ENCODE results near the gene TOR1AIP1.
A peak's percentile ranks its signal among the peaks of the same experiment; 100 is the strongest.

Gene TOR1AIP1

DNA sequence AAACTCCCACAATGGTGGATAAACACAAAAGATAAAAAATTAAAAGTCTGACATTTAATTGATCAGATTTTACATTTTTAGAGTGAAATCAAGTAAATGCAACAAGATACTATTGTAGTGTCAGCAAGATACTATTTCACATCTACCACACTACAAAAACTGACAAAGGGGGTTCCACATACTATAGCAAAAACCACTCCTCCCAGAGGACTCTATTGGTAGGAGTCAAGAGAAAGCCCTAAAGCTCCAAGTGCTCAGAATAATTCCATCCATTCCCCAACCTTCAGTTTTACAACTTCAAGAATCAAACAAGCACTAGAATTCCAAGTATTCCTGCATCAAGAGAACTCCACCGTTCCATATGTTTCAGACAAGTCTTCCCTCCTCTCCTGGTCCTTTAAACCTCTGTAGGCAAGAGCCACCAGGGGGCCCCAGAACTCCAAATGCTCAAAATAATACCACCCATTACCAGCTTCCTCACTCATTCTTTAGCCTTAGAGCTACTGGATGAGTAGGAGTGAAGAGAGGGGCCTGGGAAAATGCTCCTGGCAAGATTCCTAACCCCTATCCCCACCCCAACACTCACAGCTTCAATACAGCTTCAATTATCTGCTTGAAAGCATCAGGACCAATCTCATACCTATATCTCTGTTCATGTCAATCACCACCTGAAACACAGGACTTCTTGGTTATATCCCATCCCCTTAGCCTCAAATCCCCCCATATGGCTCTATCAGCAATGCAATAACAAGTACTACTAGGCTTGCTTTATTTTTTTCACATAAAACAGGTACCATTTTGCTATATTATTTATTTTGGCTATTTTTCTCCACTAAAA is 14.4 kb upstream of the TOR1AIP1 start:
- H3K4me3 ChIP-seq (ENCODE audit: low read length) = no peak overlapping the region
- no peaks in the 10 kb centered on the region for H3K9me3 ChIP-seq (ENCODE audit: control insufficient read depth, low read depth, low read length)
- H3K27ac ChIP-seq (ENCODE audit: low read length) = no peak overlapping the region
- H3K9ac ChIP-seq (ENCODE audit: low read length) = no peak overlapping the region
- no peaks in the 10 kb centered on the region for H3K4me1 ChIP-seq (ENCODE audit: control insufficient read depth, low read depth, low read length)
- H3K36me3 ChIP-seq (ENCODE audit: control insufficient read depth, low read depth, low read length) = peaks cover 47% of the 10 kb centered on the region
- no peaks in the 10 kb centered on the region for H3K27me3 ChIP-seq (ENCODE audit: control insufficient read depth, insufficient read depth, low read length)

DNA sequence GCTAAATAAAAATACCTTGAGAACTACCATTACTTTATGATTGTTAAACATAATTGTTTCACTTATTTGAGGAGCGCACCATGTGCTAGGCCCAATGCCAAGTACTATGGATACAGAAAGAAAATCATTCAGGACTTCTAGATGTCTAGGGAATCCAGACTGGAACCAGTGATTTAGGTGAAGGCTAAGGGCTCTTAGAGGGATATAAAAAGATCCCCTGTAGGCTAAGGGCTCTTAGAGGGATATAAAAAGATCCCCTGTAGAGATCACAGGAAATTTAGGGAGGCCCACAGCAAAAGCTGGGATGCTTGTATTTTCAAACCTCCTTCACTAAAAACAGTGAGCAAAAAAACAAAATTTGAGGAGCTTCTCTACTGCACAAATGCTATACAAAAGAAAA is 11.2 kb upstream of the TOR1AIP1 start:
- Histone ChIP-seq H3K27ac (ENCODE audit: low read length) (no peak overlapping the region), H3K9me3 (ENCODE audit: control insufficient read depth, low read depth, low read length) (no peaks in the 10 kb centered on the region), H3K4me3 (ENCODE audit: low read length) (no peak overlapping the region), H3K36me3 (ENCODE audit: control insufficient read depth, low read depth, low read length) (peaks cover 55% of the 10 kb centered on the region), H3K4me1 (ENCODE audit: control insufficient read depth, low read depth, low read length) (no peaks in the 10 kb centered on the region), H3K27me3 (ENCODE audit: control insufficient read depth, insufficient read depth, low read length) (no peaks in the 10 kb centered on the region), H3K9ac (ENCODE audit: low read length) (no peak overlapping the region)

GRCh38 chr1:179871940-179872339 is 10.1 kb upstream of the TOR1AIP1 start:
- no peak overlapping the region for H3K27ac ChIP-seq (ENCODE audit: low read length)
- H3K4me1 ChIP-seq (ENCODE audit: control insufficient read depth, low read depth, low read length) = peaks cover 7% of the 10 kb centered on the region
- H3K36me3 ChIP-seq (ENCODE audit: control insufficient read depth, low read depth, low read length) = peaks cover 50% of the 10 kb centered on the region
- no peak overlapping the region for H3K4me3 ChIP-seq (ENCODE audit: low read length)
- H3K9me3 ChIP-seq (ENCODE audit: control insufficient read depth, low read depth, low read length) = no peaks in the 10 kb centered on the region
- no peak overlapping the region for H3K9ac ChIP-seq (ENCODE audit: low read length)
- no peaks in the 10 kb centered on the region for H3K27me3 ChIP-seq (ENCODE audit: control insufficient read depth, insufficient read depth, low read length)

DNA sequence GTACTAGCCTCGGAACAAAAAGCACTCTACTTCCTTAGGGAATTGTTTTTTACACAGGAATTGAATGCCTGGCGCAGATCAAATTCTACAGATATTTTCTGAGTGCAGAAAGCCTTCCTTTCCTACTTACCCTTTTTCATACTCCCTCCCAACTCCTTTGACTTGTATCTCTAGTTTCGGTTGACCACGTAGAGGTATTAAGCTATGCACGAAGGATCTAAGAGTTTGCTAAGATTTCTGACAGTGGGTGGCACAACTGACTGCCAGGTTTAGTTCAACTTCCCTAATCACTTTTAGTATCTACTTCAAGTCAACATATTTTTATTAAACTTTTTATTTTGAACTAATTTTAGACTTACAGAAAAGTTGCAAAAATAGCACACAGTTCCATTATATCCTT is 9.5 kb upstream of the TOR1AIP1 start:
- no peaks in the 10 kb centered on the region for H3K9me3 ChIP-seq (ENCODE audit: control insufficient read depth, low read depth, low read length)
- peaks cover 7% of the 10 kb centered on the region for H3K4me1 ChIP-seq (ENCODE audit: control insufficient read depth, low read depth, low read length)
- no peak overlapping the region for H3K9ac ChIP-seq (ENCODE audit: low read length)
- no peak overlapping the region for H3K27ac ChIP-seq (ENCODE audit: low read length)
- no peak overlapping the region for H3K4me3 ChIP-seq (ENCODE audit: low read length)
- no peaks in the 10 kb centered on the region for H3K27me3 ChIP-seq (ENCODE audit: control insufficient read depth, insufficient read depth, low read length)
- H3K36me3 ChIP-seq (ENCODE audit: control insufficient read depth, low read depth, low read length) = peaks cover 48% of the 10 kb centered on the region

- Histone ChIP-seq H3K27ac (ENCODE audit: low read length) (no peak overlapping the region), H3K27me3 (ENCODE audit: control insufficient read depth, insufficient read depth, low read length) (no peaks in the 10 kb centered on the region), H3K36me3 (ENCODE audit: control insufficient read depth, low read depth, low read length) (peaks cover 46% of the 10 kb centered on the region), H3K9ac (ENCODE audit: low read length) (no peak overlapping the region), H3K4me1 (ENCODE audit: control insufficient read depth, low read depth, low read length) (peaks cover 7% of the 10 kb centered on the region), H3K4me3 (ENCODE audit: low read length) (no peak overlapping the region), H3K9me3 (ENCODE audit: control insufficient read depth, low read depth, low read length) (no peaks in the 10 kb centered on the region)
Measured at GRCh38 chr1:179873438-179873851, 8.6 kb upstream of the TOR1AIP1 start.

DNA sequence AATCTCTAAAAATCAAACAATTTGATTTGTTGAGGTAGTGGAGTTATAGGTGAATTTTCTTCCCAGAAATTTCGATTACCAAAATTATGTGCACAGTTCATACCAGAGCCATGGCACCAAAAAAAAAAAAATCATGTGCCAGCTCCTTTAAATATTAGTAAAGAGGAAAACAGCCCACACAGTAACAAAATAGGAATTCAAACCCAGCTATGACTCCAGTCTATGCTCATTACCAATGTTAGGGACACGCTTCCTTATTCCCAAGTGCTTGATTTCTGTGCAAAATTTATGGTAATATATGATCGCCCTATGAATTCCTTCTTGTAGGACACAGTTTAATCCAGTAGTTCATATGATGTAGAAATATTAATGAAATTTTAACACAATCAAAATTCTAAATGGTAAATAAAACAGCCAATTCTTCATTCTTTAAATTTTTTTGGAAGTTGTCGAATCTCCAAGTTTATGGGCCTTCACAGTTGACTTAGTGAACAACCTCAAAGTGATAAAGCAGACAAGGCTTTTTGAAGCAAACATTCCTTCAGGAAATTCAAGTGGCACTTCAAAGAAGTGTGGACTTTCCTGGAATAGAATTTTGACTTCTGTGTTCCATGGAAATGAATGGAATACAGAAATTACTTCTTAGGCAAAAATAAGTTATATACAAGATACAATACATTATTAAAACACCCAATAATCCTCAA is 6.3 kb upstream of the TOR1AIP1 start:
- Histone ChIP-seq H3K4me1 (ENCODE audit: control insufficient read depth, low read depth, low read length) (peaks cover 7% of the 10 kb centered on the region), H3K9me3 (ENCODE audit: control insufficient read depth, low read depth, low read length) (no peaks in the 10 kb centered on the region), H3K9ac (ENCODE audit: low read length) (no peak overlapping the region), H3K36me3 (ENCODE audit: control insufficient read depth, low read depth, low read length) (peaks cover 37% of the 10 kb centered on the region), H3K27ac (ENCODE audit: low read length) (no peak overlapping the region), H3K27me3 (ENCODE audit: control insufficient read depth, insufficient read depth, low read length) (no peaks in the 10 kb centered on the region), H3K4me3 (ENCODE audit: low read length) (no peak overlapping the region)

- no peak overlapping the region for H3K27ac ChIP-seq (ENCODE audit: low read length)
- H3K9ac ChIP-seq (ENCODE audit: low read length) = no peak overlapping the region
- H3K9me3 ChIP-seq (ENCODE audit: control insufficient read depth, low read depth, low read length) = no peaks in the 10 kb centered on the region
- peak overlapping the region; percentile 95 for H3K4me3 ChIP-seq (ENCODE audit: low read length)
- peaks cover 9% of the 10 kb centered on the region for H3K4me1 ChIP-seq (ENCODE audit: control insufficient read depth, low read depth, low read length)
- no peaks in the 10 kb centered on the region for H3K27me3 ChIP-seq (ENCODE audit: control insufficient read depth, insufficient read depth, low read length)
- peaks cover 36% of the 10 kb centered on the region for H3K36me3 ChIP-seq (ENCODE audit: control insufficient read depth, low read depth, low read length)
Measured at GRCh38 chr1:179876300-179876715, 5.8 kb upstream of the TOR1AIP1 start.

DNA sequence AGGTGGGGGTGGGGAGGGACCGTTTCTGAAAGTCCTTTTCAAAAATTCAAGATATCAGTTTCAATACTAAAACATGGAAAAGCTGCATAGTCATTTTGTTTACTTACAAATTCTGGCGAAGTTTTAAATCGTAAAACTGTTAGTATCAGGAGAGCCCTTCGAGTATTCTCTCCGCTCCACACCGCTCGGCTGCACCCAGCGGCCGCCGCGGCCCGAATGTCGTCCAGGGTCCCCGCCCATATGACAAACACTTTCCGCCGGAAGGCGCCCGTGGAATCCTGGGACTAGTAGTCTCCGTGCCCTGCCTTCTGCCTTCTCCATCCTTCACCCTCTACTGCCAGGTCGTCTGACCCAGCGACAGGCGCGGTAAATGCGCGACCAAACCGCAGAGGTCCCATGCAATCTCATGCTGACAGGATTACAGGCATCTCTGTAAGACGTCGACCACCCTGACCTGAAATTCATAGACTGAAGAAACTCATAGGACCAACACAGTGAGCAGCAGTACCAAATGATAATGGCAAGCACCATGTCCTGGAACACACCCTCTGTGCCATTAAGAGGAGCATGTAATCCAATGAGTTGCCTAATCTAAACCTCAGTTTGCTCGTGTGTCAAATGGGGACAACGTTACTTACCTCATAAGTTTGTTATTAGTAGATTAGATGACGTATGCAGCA is 4.4 kb upstream of the TOR1AIP1 start, which contains the start of gene TOR1AIP2:
TSS of gene TOR1AIP2 (minus strand) at position 218 of the 680 bp plus-strand sequence. CDS start 25,138 bp downstream, outside the sequence.
- peak within 1 kb of the TSS; percentile 27 for H3K27ac ChIP-seq (ENCODE audit: low read length)
- no peaks in the 10 kb centered on the region for H3K27me3 ChIP-seq (ENCODE audit: control insufficient read depth, insufficient read depth, low read length)
- H3K4me1 ChIP-seq (ENCODE audit: control insufficient read depth, low read depth, low read length) = peaks cover 13% of the 10 kb centered on the region

DNA sequence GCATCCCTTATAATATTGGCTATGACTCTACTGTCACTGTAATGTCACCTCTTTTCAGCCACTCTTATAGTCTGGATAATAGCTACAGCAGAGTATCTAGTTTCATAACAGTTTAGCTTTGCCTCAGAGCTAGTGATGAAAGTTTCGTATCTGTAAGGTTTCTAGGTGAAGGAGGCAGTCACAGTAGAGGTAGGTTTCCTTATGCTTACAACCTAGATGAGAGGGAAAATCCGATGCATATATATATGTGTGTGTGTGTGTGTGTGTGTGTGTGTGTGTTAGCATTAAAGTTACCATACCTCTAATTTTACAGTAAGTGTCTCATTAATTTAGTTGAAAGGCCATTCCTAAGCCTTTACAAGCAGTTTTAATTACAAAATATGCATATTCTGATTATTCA is 2.3 kb upstream of the TOR1AIP1 start:
- Histone ChIP-seq H3K27me3 (ENCODE audit: control insufficient read depth, insufficient read depth, low read length) (no peaks in the 10 kb centered on the region), H3K4me1 (ENCODE audit: control insufficient read depth, low read depth, low read length) (peaks cover 20% of the 10 kb centered on the region), H3K9me3 (ENCODE audit: control insufficient read depth, low read depth, low read length) (no peaks in the 10 kb centered on the region), H3K27ac (ENCODE audit: low read length) (no peak overlapping the region), H3K36me3 (ENCODE audit: control insufficient read depth, low read depth, low read length) (peaks cover 11% of the 10 kb centered on the region), H3K4me3 (ENCODE audit: low read length) (no peak overlapping the region), H3K9ac (ENCODE audit: low read length) (no peak overlapping the region)

More for the DNA sequence above, 4.4 kb upstream of the TOR1AIP1 start, which contains the start of gene TOR1AIP2:
- H3K4me3 ChIP-seq (ENCODE audit: low read length) = peak within 1 kb of the TSS; percentile 95
- no peaks in the 10 kb centered on the region for H3K9me3 ChIP-seq (ENCODE audit: control insufficient read depth, low read depth, low read length)
- peaks cover 26% of the 10 kb centered on the region for H3K36me3 ChIP-seq (ENCODE audit: control insufficient read depth, low read depth, low read length)
- H3K9ac ChIP-seq (ENCODE audit: low read length) = peak within 1 kb of the TSS; percentile 80

GRCh38 chr1:179881642-179882252 is 338 bp upstream of the TOR1AIP1 start:
- Histone ChIP-seq H3K27ac (ENCODE audit: low read length) (peak overlapping the region; percentile 99), H3K27me3 (ENCODE audit: control insufficient read depth, insufficient read depth, low read length) (no peaks in the 10 kb centered on the region), H3K4me1 (ENCODE audit: control insufficient read depth, low read depth, low read length) (peaks cover 13% of the 10 kb centered on the region), H3K9me3 (ENCODE audit: control insufficient read depth, low read depth, low read length) (no peaks in the 10 kb centered on the region), H3K9ac (ENCODE audit: low read length) (peak overlapping the region; percentile 96), H3K36me3 (ENCODE audit: control insufficient read depth, low read depth, low read length) (peaks cover 16% of the 10 kb centered on the region), H3K4me3 (ENCODE audit: low read length) (peak overlapping the region; percentile 99)
